OCI-LY1 (cell line): Measurements from ENCODE around the gene CPN2.

ENCODE experiments used
- H2AFZ ChIP-seq: fragments of 200-600 bp; sonication (generic), shearing (Covaris generic); 2 replicates; pipeline ENCODE4 v1.6.0; 2014; ENCODE audit warnings: antibody characterized with exemption, mild to moderate bottlenecking, low read length
- H3F3A ChIP-seq: fragments of 200-600 bp; sonication (generic), shearing (Covaris generic); 2 replicates; pipeline ENCODE4 v1.6.0; 2014; ENCODE audit warnings: mild to moderate bottlenecking, antibody characterized with exemption, low read length, moderate library complexity; ENCODE audit not compliant: insufficient read depth
- H3K27ac ChIP-seq: fragments of 200-600 bp; sonication (generic); 2 replicates; pipeline ENCODE4 v1.5.1; 2014; ENCODE audit warnings: low read length, mixed run types, mild to moderate bottlenecking, low read depth; ENCODE audit not compliant: poor library complexity, severe bottlenecking
- H3K27me3 ChIP-seq: fragments of 200-600 bp; sonication (generic); 2 replicates; pipeline ENCODE4 v1.6.0; 2014; ENCODE audit warnings: antibody characterized with exemption, mild to moderate bottlenecking, low read length, moderate library complexity; ENCODE audit not compliant: insufficient read depth
- H3K36me3 ChIP-seq: fragments of 200-600 bp; sonication (generic); 2 replicates; pipeline ENCODE4 v1.6.1; 2014; ENCODE audit warnings: mild to moderate bottlenecking, antibody characterized with exemption, low read length, moderate library complexity, mixed read lengths; ENCODE audit not compliant: insufficient read depth
- H3K4me1 ChIP-seq: fragments of 200-600 bp; sonication (generic); 2 replicates; pipeline ENCODE4 v1.5.1; 2014; ENCODE audit warnings: mild to moderate bottlenecking, low read length, moderate library complexity; ENCODE audit not compliant: insufficient read depth, severe bottlenecking
- H3K4me2 ChIP-seq: fragments of 200-600 bp; sonication (generic), shearing (Covaris generic); 2 replicates; pipeline ENCODE4 v1.6.1; 2014; ENCODE audit warnings: low read length
- H3K4me3 ChIP-seq: fragments of 200-600 bp; sonication (generic); 2 replicates; pipeline ENCODE4 v1.5.1; 2014; ENCODE audit warnings: low read length, low read depth, mild to moderate bottlenecking, mixed read lengths; ENCODE audit not compliant: poor library complexity, severe bottlenecking
- H3K79me2 ChIP-seq: fragments of 200-600 bp; shearing (Covaris generic); 2 replicates; pipeline ENCODE4 v1.6.1; 2016; ENCODE audit warnings: mixed run types, low read length, mixed read lengths; ENCODE audit not compliant: insufficient read depth
- H3K9ac ChIP-seq: fragments of 200-600 bp; sonication (generic), shearing (Covaris generic); 2 replicates; pipeline ENCODE4 v1.6.1; 2014; ENCODE audit warnings: mild to moderate bottlenecking, low read length, mixed read lengths
- H3K9me2 ChIP-seq: fragments of 200-600 bp; sonication (generic), shearing (Covaris generic); 2 replicates; pipeline ENCODE4 v1.6.1; 2014; ENCODE audit warnings: low read depth, mild to moderate bottlenecking, low read length, mixed read lengths
- H3K9me3 ChIP-seq: fragments of 200-600 bp; shearing (Covaris generic); 2 replicates; pipeline ENCODE4 v1.6.1; 2014; ENCODE audit warnings: low read length, mixed read lengths
- H4K20me1 ChIP-seq: fragments of 200-600 bp; sonication (generic), shearing (Covaris generic); 2 replicates; pipeline ENCODE4 v1.6.0; 2016; ENCODE audit warnings: mild to moderate bottlenecking, low read length; ENCODE audit not compliant: insufficient read depth
- EZH2 ChIP-seq: fragments of 200-600 bp; sonication (generic), shearing (Covaris generic); IDR thresholded peaks from 2 replicates; pipeline ENCODE4 v1.8.0; 2017; ENCODE audit warnings: borderline replicate concordance, mixed run types, mild to moderate bottlenecking, antibody characterized with exemption, low read length, moderate library complexity, mixed read lengths
- TF ChIP-seq, protein P1 (sequence below): fragments of 200-600 bp; sonication (generic), shearing (Covaris generic); IDR thresholded peaks from 2 replicates; pipeline ENCODE4 v1.5.1; 2017; ENCODE audit warnings: mild to moderate bottlenecking, antibody characterized with exemption, low read length, moderate library complexity, mixed read lengths

Gene CPN2

DNA sequence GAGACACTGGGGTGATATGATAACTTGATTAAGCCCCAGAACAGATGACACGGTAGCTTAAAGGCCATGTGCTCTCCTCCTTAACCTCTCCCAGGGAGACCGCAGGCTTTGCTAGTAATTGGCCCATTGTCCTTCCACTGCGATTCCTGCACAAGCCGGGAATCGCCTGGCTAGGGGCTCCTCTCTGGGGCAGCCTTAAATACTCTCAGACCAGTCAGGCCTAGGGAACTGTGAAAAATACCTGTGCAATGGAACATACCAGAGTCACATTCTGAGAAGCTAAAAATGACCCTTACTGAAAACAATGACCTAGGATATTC is 56.3 kb downstream of the CPN2 start:
- Histone ChIP-seq H3K4me1 (no peaks in the 10 kb centered on the region), H3K9me2 (no peaks in the 10 kb centered on the region), H3K36me3 (no peaks in the 10 kb centered on the region), H3K4me2 (no peak overlapping the region), H3K27me3 (no peaks in the 10 kb centered on the region; the same call in 1 of the 2 replicates), H3K9me3 (no peaks in the 10 kb centered on the region), H4K20me1 (no peaks in the 10 kb centered on the region), H3F3A (no peaks in the 10 kb centered on the region), H3K9ac (no peak overlapping the region), H3K4me3 (no peak overlapping the region), H2AFZ (no peak overlapping the region), H3K79me2 (no peaks in the 10 kb centered on the region), H3K27ac (no peak overlapping the region)
- no peak for TF ChIP-seq EZH2
- TF ChIP-seq, protein P1, sequence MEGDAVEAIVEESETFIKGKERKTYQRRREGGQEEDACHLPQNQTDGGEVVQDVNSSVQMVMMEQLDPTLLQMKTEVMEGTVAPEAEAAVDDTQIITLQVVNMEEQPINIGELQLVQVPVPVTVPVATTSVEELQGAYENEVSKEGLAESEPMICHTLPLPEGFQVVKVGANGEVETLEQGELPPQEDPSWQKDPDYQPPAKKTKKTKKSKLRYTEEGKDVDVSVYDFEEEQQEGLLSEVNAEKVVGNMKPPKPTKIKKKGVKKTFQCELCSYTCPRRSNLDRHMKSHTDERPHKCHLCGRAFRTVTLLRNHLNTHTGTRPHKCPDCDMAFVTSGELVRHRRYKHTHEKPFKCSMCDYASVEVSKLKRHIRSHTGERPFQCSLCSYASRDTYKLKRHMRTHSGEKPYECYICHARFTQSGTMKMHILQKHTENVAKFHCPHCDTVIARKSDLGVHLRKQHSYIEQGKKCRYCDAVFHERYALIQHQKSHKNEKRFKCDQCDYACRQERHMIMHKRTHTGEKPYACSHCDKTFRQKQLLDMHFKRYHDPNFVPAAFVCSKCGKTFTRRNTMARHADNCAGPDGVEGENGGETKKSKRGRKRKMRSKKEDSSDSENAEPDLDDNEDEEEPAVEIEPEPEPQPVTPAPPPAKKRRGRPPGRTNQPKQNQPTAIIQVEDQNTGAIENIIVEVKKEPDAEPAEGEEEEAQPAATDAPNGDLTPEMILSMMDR = no peak

DNA sequence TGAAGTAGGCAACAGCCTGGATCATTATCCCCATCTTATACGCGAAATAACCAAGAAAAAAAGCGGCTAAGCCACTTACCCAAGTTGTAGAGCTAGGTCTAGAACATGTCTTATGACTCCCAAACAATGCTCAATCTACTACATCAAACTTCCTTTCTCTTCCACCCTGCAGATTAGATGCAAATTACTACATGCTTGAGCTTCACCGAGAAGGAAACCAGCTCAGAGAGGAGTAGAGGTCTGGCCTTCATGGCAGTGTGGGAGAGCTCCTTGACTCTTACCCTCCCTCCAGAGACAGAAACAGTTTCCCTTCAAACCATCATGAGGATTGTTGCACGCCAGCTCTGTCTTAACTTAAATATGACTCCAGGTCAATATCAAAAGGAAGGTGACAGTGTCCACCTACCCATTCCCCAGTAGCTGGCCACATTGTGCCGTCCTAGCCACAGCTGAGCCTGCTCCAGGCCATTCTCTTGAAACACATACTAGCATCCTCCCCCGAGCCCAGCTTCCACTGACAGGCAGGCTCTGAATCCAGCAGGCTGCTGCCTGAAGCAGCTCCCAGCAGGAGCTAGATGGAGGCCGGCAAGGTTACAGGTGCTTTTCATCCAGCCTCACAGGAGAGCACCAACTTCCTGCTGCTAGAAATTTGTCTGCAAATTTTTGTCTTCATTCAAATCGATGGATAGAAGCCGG is 56.8 kb downstream of the CPN2 start:
- Histone ChIP-seq H3K4me3 (no peak overlapping the region), H3K27me3 (no peaks in the 10 kb centered on the region; the same call in 1 of the 2 replicates), H3K36me3 (no peaks in the 10 kb centered on the region), H3K79me2 (no peaks in the 10 kb centered on the region), H3K9me3 (no peaks in the 10 kb centered on the region), H3K9ac (no peak overlapping the region), H3K4me1 (no peaks in the 10 kb centered on the region), H3K9me2 (no peaks in the 10 kb centered on the region), H4K20me1 (no peaks in the 10 kb centered on the region), H2AFZ (no peak overlapping the region), H3K27ac (no peak overlapping the region), H3F3A (no peaks in the 10 kb centered on the region), H3K4me2 (no peak overlapping the region)
- TF ChIP-seq, protein P1 = no peak
- TF ChIP-seq EZH2 = no peak

DNA sequence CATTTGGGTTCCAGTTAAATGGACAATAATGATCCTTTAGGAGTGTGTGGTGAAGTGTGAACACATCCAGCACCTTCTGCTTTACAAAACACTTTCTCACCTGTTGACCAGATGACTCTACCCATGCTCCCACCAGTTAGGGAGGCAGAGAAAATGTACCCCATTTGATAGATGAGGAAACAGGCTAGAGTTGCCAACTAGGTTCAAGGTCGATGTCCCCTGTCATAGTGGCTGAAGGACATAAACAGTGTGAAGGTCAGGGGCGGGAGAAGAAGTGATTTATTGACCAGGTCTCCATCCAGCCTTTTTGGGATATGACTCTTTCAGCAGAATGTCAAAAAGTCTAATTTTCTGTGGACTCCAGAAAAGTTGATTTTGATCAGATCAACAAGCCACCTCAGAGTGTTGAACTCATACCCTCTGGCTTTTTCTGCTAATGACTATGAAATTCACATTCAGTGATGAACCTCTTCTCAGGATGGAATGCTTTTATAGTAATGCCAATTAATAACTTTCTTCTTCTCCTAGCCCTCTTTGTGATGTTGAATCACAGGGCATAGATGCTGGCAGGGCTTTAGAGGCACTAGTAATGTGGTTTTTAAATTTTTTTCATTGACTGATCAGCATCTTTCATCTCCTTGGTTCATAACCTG is 57.5 kb downstream of the CPN2 start:
- no peaks in the 10 kb centered on the region for H3K79me2 ChIP-seq
- no peaks in the 10 kb centered on the region for H3K9me2 ChIP-seq
- H3K9me3 ChIP-seq = no peaks in the 10 kb centered on the region
- no peaks in the 10 kb centered on the region for H3K4me1 ChIP-seq
- no peaks in the 10 kb centered on the region for H3F3A ChIP-seq
- H3K36me3 ChIP-seq = no peaks in the 10 kb centered on the region
- no peak overlapping the region for H3K9ac ChIP-seq
- H3K27ac ChIP-seq = no peak overlapping the region
- H3K27me3 ChIP-seq = no peaks in the 10 kb centered on the region; the same call in 1 of the 2 replicates
- H4K20me1 ChIP-seq = no peaks in the 10 kb centered on the region
- no peak overlapping the region for H3K4me2 ChIP-seq
- H3K4me3 ChIP-seq = no peak overlapping the region
- TF ChIP-seq, protein P1 = no peak
- H2AFZ ChIP-seq = no peak overlapping the region
